Vagina (tissue), 2 donors: ENCODE data around the gene PLEKHM1.
"Not testable (repeated sequence)": the region's sequence is repeated elsewhere in the genome, so short reads cannot be mapped to it uniquely, and the experiment has no call there.

Source experiments
- POLR2A ChIP-seq, 2 donors: fragments of 450-650 bp; IDR thresholded peaks; one replicate each; pipeline ENCODE4 v1.6.1; 2017; ENCODE audit warnings: antibody characterized with exemption in 2 of 2, mild to moderate bottlenecking in 2 of 2, moderate library complexity in 2 of 2
- TF ChIP-seq, protein P1 (sequence below), 3 experiments: fragments of 450-650 bp in 2 of 3; fragments of 200-600 bp in 1 of 3; sonication (generic) in 1 of 3; IDR thresholded peaks; one replicate each; pipeline ENCODE4 v1.5.1; 2017 to 2019; ENCODE audit warnings: antibody characterized with exemption in 3 of 3, mild to moderate bottlenecking in 2 of 3, moderate library complexity in 2 of 3

- TF ChIP-seq, protein P1, sequence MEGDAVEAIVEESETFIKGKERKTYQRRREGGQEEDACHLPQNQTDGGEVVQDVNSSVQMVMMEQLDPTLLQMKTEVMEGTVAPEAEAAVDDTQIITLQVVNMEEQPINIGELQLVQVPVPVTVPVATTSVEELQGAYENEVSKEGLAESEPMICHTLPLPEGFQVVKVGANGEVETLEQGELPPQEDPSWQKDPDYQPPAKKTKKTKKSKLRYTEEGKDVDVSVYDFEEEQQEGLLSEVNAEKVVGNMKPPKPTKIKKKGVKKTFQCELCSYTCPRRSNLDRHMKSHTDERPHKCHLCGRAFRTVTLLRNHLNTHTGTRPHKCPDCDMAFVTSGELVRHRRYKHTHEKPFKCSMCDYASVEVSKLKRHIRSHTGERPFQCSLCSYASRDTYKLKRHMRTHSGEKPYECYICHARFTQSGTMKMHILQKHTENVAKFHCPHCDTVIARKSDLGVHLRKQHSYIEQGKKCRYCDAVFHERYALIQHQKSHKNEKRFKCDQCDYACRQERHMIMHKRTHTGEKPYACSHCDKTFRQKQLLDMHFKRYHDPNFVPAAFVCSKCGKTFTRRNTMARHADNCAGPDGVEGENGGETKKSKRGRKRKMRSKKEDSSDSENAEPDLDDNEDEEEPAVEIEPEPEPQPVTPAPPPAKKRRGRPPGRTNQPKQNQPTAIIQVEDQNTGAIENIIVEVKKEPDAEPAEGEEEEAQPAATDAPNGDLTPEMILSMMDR (IDR thresholded peaks at IDR 0.05): not testable (repeated sequence)
- TF ChIP-seq POLR2A (IDR thresholded peaks at IDR 0.05): not testable (repeated sequence)
Measured at GRCh38 chr17:45475436-45475835, 15.1 kb downstream of the PLEKHM1 start.
